ENCODE data around the gene YY1.
"Not testable (repeated sequence)": the region's sequence is repeated elsewhere in the genome, so short reads cannot be mapped to it uniquely, and the experiment has no call there.

The YY1 gene

DNA sequence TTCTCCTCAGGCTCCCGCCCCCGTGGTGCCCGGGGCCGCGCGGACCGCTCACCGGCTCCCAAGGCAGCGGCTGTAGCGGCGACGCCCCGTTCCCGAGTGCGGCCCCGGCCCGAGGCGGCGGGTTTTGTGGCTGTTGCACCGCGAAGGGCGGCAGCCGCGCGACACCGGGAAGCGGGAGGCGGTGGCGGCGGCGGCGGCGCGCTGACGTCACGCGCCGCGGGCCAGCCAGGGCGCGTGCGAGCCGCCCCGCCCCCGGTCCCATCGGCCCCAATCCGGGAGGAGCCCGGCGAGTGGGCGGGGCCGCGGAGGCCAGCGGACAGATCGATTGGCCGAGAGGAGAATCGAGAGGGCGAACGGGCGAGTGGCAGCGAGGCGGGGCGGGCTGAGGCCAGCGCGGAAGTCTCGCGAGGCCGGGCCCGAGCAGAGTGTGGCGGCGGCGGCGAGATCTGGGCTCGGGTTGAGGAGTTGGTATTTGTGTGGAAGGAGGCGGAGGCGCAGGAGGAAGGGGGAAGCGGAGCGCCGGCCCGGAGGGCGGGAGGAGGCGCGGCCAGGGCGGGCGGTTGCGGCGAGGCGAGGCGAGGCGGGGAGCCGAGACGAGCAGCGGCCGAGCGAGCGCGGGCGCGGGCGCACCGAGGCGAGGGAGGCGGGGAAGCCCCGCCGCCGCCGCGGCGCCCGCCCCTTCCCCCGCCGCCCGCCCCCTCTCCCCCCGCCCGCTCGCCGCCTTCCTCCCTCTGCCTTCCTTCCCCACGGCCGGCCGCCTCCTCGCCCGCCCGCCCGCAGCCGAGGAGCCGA lies at the start of gene YY1:
Gene YY1 (plus strand): TSS at position 726 of the 792 bp plus-strand sequence. CDS start 101 bp downstream, outside the sequence.
- peak; percentile 99 for DNase-seq (ENCODE audit: extremely low read depth in 1 of 2, low read depth in 1 of 2)

DNA sequence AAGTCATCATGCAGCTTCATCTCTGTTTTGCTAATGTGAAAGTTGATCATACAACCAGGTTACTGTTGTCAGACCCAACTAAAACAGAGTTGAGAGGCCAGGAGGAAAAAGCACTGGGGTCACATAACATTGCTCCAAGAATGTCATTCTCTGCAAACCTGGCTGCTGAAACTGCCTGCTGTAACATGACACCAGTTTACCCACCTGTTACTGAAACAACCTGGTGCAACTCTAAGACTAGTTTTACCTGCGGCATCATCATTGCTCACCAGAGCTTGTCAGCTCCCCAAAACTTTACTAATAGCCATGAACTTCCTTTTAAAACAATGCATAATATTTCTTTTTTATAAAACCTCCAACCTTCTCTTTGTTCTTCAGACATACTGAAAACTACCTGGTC lies 48.8 kb upstream of the YY1 start:
- DNase-seq (ENCODE audit: extremely low read depth in 1 of 2, low read depth in 1 of 2) = no peak

DNA sequence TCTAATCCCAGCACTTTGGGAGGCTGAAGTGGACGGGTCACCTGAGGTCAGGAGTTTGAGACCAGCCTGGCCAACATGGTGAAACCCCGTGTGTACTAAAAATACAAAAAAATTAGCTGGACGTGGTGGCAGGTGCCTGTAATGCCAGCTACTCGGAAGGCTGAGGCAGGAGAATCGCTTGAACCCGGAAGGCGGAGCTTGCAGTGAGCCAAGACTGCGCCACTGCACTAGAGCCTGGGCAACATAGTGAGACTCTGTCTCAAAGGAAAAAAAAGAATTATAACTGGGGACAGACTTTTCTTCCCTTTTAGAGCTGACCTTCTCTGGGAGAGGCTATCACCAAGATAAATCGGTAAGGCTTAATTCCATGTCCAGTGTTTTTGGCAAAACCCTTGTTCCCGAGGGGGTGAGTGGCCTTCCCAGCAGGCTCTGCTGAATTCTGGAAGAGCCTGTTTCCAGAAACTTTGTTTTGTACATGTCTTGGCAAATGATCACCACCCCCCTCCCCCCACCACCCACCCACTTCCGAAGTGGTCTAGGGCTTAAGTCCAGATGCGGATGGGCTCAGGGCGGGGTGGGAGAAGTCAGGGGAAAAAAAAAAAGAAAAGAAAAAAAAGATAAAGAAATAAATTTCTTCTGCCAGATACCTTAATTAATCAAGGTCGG lies 47.2 kb upstream of the YY1 start:
- no peak for DNase-seq (ENCODE audit: extremely low read depth in 1 of 2, low read depth in 1 of 2)

DNA sequence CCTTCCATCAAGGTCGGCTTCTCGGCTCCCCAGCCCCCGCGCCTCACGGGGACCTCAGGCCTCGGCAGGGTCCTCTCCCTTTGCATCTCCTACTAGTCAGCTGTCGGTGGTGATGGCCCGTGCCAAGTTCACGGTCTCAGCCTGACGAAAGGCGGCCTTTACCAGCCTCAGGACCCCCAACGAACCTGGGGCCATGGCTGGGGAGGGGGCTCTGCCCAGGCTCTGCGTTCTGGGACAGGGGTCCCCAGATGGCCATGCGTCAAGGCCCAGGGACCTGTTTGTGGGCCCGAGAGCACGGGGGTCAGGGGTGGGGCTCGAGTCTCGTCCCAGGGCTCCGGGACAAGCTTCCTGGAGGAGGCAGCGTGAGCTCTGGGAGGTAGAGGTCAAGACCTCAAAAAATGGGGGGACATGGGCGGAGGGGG lies 46.7 kb upstream of the YY1 start:
- DNase-seq (ENCODE audit: extremely low read depth in 1 of 2, low read depth in 1 of 2) = no peak

DNA sequence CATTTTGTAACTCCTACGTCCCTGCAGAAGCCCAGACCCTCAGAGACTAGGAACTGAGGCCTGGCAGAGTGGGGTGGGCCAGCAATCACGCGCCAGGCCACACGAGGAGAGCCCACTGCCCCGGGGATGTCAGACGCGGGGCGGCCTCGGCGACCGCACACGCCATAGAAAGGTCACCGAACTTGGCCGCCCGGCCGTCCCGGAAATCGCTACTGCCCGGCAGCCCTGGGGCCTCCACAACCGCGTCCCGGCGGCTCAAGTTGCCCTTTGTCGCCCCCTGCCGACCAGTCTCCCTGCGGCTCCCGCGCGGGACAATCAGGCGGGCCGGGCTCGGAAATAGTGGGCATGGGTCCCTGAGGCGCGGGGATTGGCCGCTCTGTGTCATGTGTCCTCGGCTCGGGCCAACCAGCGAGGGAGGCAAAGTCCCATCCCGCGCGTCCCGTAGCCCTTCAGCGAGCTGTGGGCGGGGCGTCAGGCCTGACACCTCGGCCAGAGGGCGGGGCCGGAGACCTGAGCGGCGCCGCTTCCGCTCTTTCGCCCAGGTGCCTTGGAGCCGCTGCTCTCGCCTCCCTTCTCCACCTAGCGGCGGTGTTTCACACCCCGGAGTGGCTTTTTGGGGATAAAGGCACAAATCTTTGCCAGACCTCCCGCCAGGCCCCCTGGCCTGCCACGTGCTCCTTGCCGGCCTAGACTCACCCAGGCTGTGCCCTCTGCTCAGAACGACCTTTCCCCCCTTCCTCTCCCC lies 46.1 kb upstream of the YY1 start:
- peak; percentile 99 for DNase-seq (ENCODE audit: extremely low read depth in 1 of 2, low read depth in 1 of 2)

- no peak for DNase-seq (ENCODE audit: extremely low read depth in 1 of 2, low read depth in 1 of 2)
These were observed 45.3 kb upstream of the YY1 start for GRCh38 chr14:100193417-100194357.

GRCh38 chr14:100199240-100199860 lies 39.6 kb upstream of the YY1 start:
- no peak for DNase-seq (ENCODE audit: extremely low read depth in 1 of 2, low read depth in 1 of 2)

DNA sequence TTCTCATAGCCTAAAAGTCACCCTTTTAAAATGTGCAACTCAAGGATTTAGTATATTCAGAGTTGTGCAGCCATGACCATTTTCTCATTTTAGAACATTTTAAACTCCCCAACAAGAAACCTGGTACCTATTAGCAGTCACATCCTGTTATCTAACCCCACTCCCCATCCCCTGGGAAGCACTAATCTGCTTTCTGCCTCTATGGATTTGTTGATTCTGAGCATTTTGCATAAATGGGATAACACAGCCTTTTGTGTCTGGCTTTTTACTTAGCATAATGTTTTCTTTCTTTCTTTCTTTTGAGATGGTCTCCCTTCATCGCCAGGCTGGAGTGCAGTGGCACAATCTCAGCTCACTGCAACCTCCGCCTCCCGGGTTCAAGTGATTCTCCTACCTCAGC lies 38.6 kb upstream of the YY1 start:
- DNase-seq (ENCODE audit: extremely low read depth in 1 of 2, low read depth in 1 of 2) = no peak

GRCh38 chr14:100201701-100202100 lies 37.2 kb upstream of the YY1 start:
- no peak for DNase-seq (ENCODE audit: extremely low read depth in 1 of 2, low read depth in 1 of 2)

DNA sequence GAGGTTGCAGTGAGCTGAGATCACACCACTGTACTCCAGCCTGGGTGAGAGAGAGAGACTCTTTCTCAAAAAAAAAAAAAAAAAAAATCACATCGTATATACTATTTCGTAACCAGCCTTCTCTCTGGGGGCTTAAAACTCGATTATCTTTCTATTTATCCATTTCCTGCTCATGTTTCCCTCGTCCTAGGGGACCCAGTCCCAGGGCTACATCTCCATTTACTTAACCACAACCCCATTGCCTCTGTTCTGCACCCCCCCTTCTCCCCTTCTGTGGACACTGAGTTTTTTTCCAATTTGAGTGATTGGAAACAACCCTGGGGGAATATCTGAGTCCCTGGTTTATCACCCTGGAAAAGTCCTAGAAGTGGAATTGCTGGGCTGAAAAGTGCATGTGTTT lies 36.2 kb upstream of the YY1 start:
- no peak for DNase-seq (ENCODE audit: extremely low read depth in 1 of 2, low read depth in 1 of 2)

DNA sequence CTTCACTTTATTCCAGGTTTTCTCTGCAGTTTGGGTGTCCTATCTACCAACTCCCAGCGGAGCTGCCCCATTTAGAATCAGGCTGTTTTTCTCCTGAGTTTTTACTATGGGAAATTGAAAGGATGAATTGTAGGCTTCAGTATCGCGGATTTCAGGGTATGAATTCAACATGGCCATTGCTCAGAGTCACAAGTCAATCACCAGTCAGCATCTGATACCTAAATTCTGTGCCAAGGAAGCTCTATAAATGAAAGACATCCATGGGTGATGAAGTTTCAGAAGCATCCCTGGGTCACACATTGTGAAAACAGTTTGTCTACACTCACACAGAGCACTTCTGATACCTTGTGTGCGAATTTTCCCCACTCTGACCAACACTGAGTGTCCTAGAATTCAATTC lies 35.8 kb upstream of the YY1 start:
- DNase-seq (ENCODE audit: extremely low read depth in 1 of 2, low read depth in 1 of 2) = no peak

GRCh38 chr14:100203962-100204834 lies 34.7 kb upstream of the YY1 start:
- DNase-seq (ENCODE audit: extremely low read depth in 1 of 2, low read depth in 1 of 2) = no peak

- not testable (repeated sequence) for DNase-seq (ENCODE audit: extremely low read depth in 1 of 2, low read depth in 1 of 2)
These were observed 34.1 kb upstream of the YY1 start for GRCh38 chr14:100204835-100205167.

DNA sequence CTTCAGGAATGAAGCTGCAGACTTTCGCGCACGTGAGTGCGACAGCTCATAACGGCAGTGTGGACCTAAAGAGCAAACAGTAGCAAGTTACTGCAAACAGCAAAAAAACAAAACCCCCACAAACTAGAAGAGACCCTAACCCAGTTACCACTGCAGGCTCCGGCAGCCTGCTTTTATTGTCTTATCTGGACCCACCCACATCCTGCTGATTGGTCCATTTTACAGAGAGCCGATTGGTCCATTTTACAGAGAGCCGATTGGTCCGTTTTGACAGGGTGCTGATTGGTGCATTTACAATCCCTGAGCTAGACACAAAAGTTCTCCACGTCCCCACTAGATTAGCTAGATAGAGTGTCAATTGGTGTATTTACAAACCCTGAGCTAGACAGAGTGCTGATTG lies 31.4 kb upstream of the YY1 start:
- not testable (repeated sequence) for DNase-seq (ENCODE audit: extremely low read depth in 1 of 2, low read depth in 1 of 2)

- not testable (repeated sequence) for DNase-seq (ENCODE audit: extremely low read depth in 1 of 2, low read depth in 1 of 2)
These were observed 30.8 kb upstream of the YY1 start for GRCh38 chr14:100208136-100208535.

DNA sequence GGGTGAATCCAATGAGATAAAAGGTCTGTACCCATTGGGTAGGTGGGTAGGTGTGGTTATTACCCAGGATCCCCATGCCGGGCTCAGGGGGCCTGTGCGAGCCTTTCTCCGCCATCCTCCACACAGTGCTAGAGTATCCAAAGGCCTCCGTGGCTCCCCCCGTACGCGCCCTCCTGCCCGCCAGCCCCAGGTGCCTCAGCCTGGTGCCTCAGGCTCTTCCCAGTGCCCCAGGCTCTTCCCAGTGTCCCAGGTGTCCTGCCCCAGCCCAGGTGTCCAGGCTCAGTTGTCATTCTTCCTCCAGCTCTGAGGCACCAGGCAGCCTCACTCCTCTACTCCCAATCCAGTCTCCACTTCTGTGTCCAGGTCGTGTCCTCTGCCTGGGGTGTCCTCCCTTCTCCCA lies 27.6 kb upstream of the YY1 start:
- no peak for DNase-seq (ENCODE audit: extremely low read depth in 1 of 2, low read depth in 1 of 2)

DNA sequence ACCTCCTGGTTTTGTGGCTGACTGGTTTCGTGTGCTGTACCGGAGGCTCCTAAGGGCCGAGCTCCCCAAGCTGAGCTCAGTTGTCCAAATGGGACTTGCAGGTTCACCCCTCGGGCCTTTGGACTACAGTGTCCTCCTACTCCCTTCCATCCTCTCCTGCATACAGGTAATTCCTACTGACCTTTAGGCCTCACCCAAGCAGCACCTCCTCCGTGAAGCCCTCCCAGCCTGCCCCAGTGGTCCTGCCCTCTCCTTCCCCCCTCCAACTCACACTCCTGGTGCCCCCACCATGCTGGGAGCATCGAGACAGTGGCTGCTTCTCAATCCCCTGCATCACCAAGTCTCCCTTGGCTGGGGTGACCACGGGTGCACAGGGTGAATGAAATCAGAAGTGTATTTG lies 27.1 kb upstream of the YY1 start:
- DNase-seq (ENCODE audit: extremely low read depth in 1 of 2, low read depth in 1 of 2) = no peak

DNA sequence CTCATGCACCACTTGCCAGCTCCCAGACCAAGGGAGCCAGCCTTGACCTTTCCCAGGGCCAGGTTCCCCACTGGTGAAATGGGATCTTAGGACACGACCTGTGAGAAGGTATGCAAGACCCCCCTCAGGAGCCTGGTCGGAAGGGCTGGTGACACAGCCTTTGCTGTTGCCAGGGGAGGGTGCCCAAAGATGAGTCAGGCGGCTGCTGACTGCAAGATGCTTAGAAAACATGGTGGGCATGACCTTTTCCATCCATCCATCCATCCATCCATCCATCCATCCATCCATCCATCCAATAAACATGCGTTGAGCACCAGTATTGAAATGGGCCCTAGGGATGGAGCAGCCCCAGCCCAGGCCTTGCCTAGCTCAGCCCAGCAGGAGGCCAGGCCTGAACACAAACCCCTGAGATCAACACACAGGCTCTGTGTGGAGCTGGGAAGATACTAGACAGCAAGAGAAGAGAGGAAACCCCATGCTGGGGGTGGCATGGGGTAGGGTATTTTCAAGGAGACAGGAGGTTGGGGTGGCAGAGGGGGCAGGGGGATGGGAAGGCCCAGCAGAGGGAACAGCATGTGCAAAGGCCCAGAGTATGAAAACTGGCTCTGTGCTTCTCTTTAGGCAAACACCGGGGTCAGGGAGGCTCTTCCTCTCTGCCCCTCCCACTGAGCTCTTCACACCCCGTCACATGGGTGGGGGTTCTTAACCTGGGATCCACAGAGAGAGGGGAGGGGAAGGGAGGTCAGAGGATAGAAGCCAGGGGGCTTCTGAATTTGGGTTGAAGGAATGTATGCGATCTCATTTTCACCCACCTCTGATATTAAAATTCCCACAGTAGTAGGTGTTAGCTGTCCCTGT lies 26.2 kb upstream of the YY1 start:
- DNase-seq (ENCODE audit: extremely low read depth in 1 of 2, low read depth in 1 of 2) = no peak

Data from stimulated activated CD8-positive, alpha-beta memory T cell treated with anti-CD3 and anti-CD28 coated beads, Interleukin-7, amount 100 ng/mL, for 48 hours (primary cell).